SW 1271 (cell line): ENCODE results near the gene PTPN4.
"Not testable (repeated sequence)": the region's sequence is repeated elsewhere in the genome, so short reads cannot be mapped to it uniquely, and the experiment has no call there.

Experiments
- DNase-seq, 2 experiments: peaks; one replicate each; lab custom pipeline; 2025; lab: John Stamatoyannopoulos, UW

The PTPN4 gene

GRCh38 chr2:120016800-120017199, 257.1 kb downstream of the PTPN4 start:
- no peak for DNase-seq

- no peak for DNase-seq
These were observed 257.5 kb downstream of the PTPN4 start for GRCh38 chr2:120017201-120017600.

- DNase-seq = no peak
These were observed 258.8 kb downstream of the PTPN4 start for GRCh38 chr2:120018549-120018948.

GRCh38 chr2:120020554-120020953, 260.8 kb downstream of the PTPN4 start:
- DNase-seq = no peak

GRCh38 chr2:120022505-120022904, 262.8 kb downstream of the PTPN4 start:
- DNase-seq = not testable (repeated sequence)

- DNase-seq = no peak
These were observed 267.2 kb downstream of the PTPN4 start for GRCh38 chr2:120026890-120027289.

- DNase-seq = no peak
These were observed 269.1 kb downstream of the PTPN4 start for GRCh38 chr2:120028795-120029194.

- no peak for DNase-seq
These were observed 270.2 kb downstream of the PTPN4 start for GRCh38 chr2:120029672-120030640.

- DNase-seq = no peak
These were observed 272.6 kb downstream of the PTPN4 start for GRCh38 chr2:120032297-120032696.
